Limb (tissue), 2 donors: Measurements from ENCODE around the gene RRAS2.

Experiments
- DNase-seq, 2 donors: peaks; one replicate each; pipeline ENCODE4 v3.0.0-alpha.2; 2016; ENCODE audit errors: extremely low spot score in 2 of 2

Gene RRAS2

GRCh38 chr11:14228356-14228755, 130.6 kb downstream of the RRAS2 start:
- DNase-seq = no peak
